ENCODE results near the gene DTX4. TPM values are rescaled to one million over a fixed set of nuclear protein-coding genes. Genes with fewer than 3 reads are reported as not detected.

The DTX4 gene
- total RNA-seq, 1 donor from 2014 or later: 16.1 TPM

DNA sequence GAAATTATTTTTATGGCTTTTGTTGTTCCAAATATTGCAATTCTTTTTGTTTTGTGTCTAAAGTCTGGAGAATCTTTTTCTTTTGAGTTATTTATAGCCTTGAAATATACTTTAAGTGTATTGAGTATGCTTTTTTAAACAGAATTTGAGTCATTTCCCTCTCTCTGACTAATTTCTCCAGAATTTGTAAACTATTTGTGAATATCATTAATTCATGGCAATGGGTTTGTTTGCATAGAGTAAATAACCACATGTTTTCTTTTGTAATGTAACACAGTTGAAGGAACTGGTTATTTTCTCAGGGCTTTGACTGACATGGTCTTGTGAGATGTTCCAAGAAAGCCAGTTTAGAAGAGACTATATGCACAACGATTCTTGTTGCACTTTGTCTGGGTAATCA lies 71.7 kb downstream of the DTX4 start:
- Histone ChIP-seq H3K27ac (ENCODE audit: low read depth, low read length) (no peak overlapping the region), H3K9ac (ENCODE audit: low read length) (no peak overlapping the region), H3K36me3 (ENCODE audit: insufficient read depth, low read length) (no peaks in the 10 kb centered on the region), H3K79me2 (ENCODE audit: insufficient read depth, low read length) (no peaks in the 10 kb centered on the region), H3K27me3 (ENCODE audit: insufficient read depth, low read length) (no peaks in the 10 kb centered on the region), H3K4me1 (ENCODE audit: insufficient read depth, low read length) (no peaks in the 10 kb centered on the region), H4K20me1 (ENCODE audit: insufficient read depth, low read length) (no peaks in the 10 kb centered on the region), H3K4me2 (ENCODE audit: low read length) (no peak overlapping the region), H3K4me3 (ENCODE audit: insufficient read depth, low read depth, low read length) (no peak overlapping the region), H3K9me3 (ENCODE audit: insufficient read depth, low read depth, low read length) (no peaks in the 10 kb centered on the region), H2AFZ (ENCODE audit: low read depth, low read length) (no peak overlapping the region)
- Mint-ChIP-seq H3K4me1 (ENCODE audit: low read depth, unreplicated experiment) (no peaks in the 10 kb centered on the region), H3K27me3 (ENCODE audit: low read depth, unreplicated experiment) (peaks cover 5% of the 10 kb centered on the region), H3K36me3 (ENCODE audit: low read depth, unreplicated experiment) (no peaks in the 10 kb centered on the region), H3K27ac (ENCODE audit: unreplicated experiment) (no peak overlapping the region), H3K9me3 (ENCODE audit: unreplicated experiment) (no peaks in the 10 kb centered on the region), H3K4me3 (ENCODE audit: unreplicated experiment) (no peak overlapping the region)
- FAIRE-seq: no peak
- no peak for DNase-seq (ENCODE audit: low read depth)
- TF ChIP-seq, protein P1, sequence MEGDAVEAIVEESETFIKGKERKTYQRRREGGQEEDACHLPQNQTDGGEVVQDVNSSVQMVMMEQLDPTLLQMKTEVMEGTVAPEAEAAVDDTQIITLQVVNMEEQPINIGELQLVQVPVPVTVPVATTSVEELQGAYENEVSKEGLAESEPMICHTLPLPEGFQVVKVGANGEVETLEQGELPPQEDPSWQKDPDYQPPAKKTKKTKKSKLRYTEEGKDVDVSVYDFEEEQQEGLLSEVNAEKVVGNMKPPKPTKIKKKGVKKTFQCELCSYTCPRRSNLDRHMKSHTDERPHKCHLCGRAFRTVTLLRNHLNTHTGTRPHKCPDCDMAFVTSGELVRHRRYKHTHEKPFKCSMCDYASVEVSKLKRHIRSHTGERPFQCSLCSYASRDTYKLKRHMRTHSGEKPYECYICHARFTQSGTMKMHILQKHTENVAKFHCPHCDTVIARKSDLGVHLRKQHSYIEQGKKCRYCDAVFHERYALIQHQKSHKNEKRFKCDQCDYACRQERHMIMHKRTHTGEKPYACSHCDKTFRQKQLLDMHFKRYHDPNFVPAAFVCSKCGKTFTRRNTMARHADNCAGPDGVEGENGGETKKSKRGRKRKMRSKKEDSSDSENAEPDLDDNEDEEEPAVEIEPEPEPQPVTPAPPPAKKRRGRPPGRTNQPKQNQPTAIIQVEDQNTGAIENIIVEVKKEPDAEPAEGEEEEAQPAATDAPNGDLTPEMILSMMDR (IDR thresholded peaks at IDR 0.05; ENCODE audit: insufficient read depth, low read depth, low read length): no peak

DNA sequence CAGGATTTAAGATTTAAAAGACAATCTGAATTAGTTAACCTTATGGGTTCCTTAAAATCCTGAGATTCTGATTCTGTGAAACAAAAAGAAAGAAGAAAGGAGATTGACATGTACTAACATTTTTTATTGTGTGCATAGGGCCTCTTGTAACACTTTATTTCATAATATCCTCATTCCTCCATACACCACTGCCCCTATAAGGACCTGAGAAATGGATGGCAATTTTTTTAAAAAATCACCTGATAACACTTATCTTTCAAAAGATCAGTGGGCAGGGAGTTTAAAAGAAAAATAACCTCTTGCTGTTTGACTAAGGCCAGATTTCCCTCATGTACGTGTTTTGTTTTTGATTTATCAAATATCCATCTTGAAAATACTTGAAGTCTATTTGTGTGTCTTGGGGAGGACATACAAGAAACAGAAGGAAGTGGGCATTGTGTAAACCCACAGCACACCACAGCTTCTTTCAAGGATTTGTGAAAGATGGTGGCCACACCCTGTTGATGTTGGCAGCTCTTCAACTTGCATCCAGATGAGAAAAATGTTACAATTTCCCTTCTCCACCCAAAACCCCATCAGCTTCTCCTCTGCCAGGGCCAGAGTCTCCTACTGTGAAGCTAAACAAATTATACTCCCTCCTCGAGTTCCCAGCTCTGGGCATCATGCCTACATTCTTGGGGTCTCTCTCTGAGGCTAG lies 75.7 kb downstream of the DTX4 start:
- Mint-ChIP-seq H3K4me1 (ENCODE audit: low read depth, unreplicated experiment) (no peaks in the 10 kb centered on the region), H3K36me3 (ENCODE audit: low read depth, unreplicated experiment) (no peaks in the 10 kb centered on the region), H3K4me3 (ENCODE audit: unreplicated experiment) (no peak overlapping the region), H3K27me3 (ENCODE audit: low read depth, unreplicated experiment) (peaks cover 8% of the 10 kb centered on the region), H3K9me3 (ENCODE audit: unreplicated experiment) (no peaks in the 10 kb centered on the region), H3K27ac (ENCODE audit: unreplicated experiment) (no peak overlapping the region)
- Histone ChIP-seq H3K27me3 (ENCODE audit: insufficient read depth, low read length) (no peaks in the 10 kb centered on the region), H3K4me1 (ENCODE audit: insufficient read depth, low read length) (no peaks in the 10 kb centered on the region), H3K4me3 (ENCODE audit: insufficient read depth, low read depth, low read length) (no peak overlapping the region), H3K27ac (ENCODE audit: low read depth, low read length) (no peak overlapping the region), H2AFZ (ENCODE audit: low read depth, low read length) (no peak overlapping the region), H3K9me3 (ENCODE audit: insufficient read depth, low read depth, low read length) (no peaks in the 10 kb centered on the region), H4K20me1 (ENCODE audit: insufficient read depth, low read length) (no peaks in the 10 kb centered on the region), H3K4me2 (ENCODE audit: low read length) (no peak overlapping the region), H3K9ac (ENCODE audit: low read length) (no peak overlapping the region), H3K36me3 (ENCODE audit: insufficient read depth, low read length) (no peaks in the 10 kb centered on the region), H3K79me2 (ENCODE audit: insufficient read depth, low read length) (no peaks in the 10 kb centered on the region)
- no peak for TF ChIP-seq EZH2 (IDR thresholded peaks at IDR 0.05; ENCODE audit: insufficient read depth, low read length)
- TF ChIP-seq, protein P1 (IDR thresholded peaks at IDR 0.05; ENCODE audit: insufficient read depth, low read depth, low read length): no peak
- peak; percentile 45 for FAIRE-seq
- DNase-seq (ENCODE audit: low read depth): no peak

DNA sequence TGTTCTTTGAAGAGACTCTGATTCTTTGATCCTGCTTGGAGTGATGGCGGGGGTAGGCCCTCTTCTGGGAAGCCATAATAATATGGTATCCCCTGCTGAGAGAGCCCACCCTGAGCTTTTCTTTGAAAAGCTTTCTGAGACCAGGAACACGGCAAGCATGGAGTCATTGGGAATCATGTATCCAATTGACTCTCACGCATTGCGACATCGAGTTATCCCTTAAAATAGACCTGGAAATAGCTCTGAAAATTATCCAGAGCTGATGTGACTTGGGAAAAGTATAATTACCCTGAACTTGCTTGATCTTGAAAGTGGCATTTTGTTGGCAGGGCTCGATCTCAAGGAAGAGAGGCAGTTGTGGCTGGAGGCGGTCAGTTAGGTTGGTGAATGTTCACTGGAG lies 77.6 kb downstream of the DTX4 start:
- Mint-ChIP-seq H3K36me3 (ENCODE audit: low read depth, unreplicated experiment) (no peaks in the 10 kb centered on the region), H3K9me3 (ENCODE audit: unreplicated experiment) (no peaks in the 10 kb centered on the region), H3K27ac (ENCODE audit: unreplicated experiment) (no peak overlapping the region), H3K27me3 (ENCODE audit: low read depth, unreplicated experiment) (peaks cover 7% of the 10 kb centered on the region), H3K4me3 (ENCODE audit: unreplicated experiment) (no peak overlapping the region), H3K4me1 (ENCODE audit: low read depth, unreplicated experiment) (no peaks in the 10 kb centered on the region)
- DNase-seq (ENCODE audit: low read depth): no peak
- no peak overlapping the region for H3K9ac ChIP-seq (ENCODE audit: low read length)
- no peak for FAIRE-seq
- no peak overlapping the region for H2AFZ ChIP-seq (ENCODE audit: low read depth, low read length)
- no peaks in the 10 kb centered on the region for H4K20me1 ChIP-seq (ENCODE audit: insufficient read depth, low read length)
- H3K36me3 ChIP-seq (ENCODE audit: insufficient read depth, low read length): no peaks in the 10 kb centered on the region
- no peak overlapping the region for H3K27ac ChIP-seq (ENCODE audit: low read depth, low read length)
- no peak overlapping the region for H3K4me2 ChIP-seq (ENCODE audit: low read length)
- H3K9me3 ChIP-seq (ENCODE audit: insufficient read depth, low read depth, low read length): no peaks in the 10 kb centered on the region
- no peaks in the 10 kb centered on the region for H3K79me2 ChIP-seq (ENCODE audit: insufficient read depth, low read length)
- H3K4me3 ChIP-seq (ENCODE audit: insufficient read depth, low read depth, low read length): no peak overlapping the region
- no peaks in the 10 kb centered on the region for H3K27me3 ChIP-seq (ENCODE audit: insufficient read depth, low read length)
- TF ChIP-seq EZH2 (IDR thresholded peaks at IDR 0.05; ENCODE audit: insufficient read depth, low read length): no peak
- TF ChIP-seq, protein P1 (IDR thresholded peaks at IDR 0.05; ENCODE audit: insufficient read depth, low read depth, low read length): no peak
- no peaks in the 10 kb centered on the region for H3K4me1 ChIP-seq (ENCODE audit: insufficient read depth, low read length)

All from astrocyte (in vitro differentiated cells and primary cell).